Mucosa of rectum (tissue), 2 donors: ENCODE results near the gene FLNA.

Source experiments
- H3K27ac ChIP-seq, 2 donors: one replicate each; pipeline ENCODE4 v1.7.0; 2013; ENCODE audit warnings: inconsistent platforms in 2 of 2, low read depth in 2 of 2, low read length in 2 of 2
- H3K27me3 ChIP-seq, 2 donors: one replicate each; pipeline ENCODE4 v1.7.0; 2013; ENCODE audit warnings: low read length in 2 of 2; ENCODE audit not compliant: control insufficient read depth in 2 of 2, insufficient read depth in 2 of 2
- H3K36me3 ChIP-seq, 2 donors: one replicate each; pipeline ENCODE4 v1.7.0; 2013; ENCODE audit warnings: low read length in 2 of 2; ENCODE audit not compliant: control insufficient read depth in 2 of 2, insufficient read depth in 2 of 2
- H3K4me1 ChIP-seq, 2 donors: one replicate each; pipeline ENCODE4 v1.7.0; 2013; ENCODE audit warnings: low read length in 2 of 2, mild to moderate bottlenecking in 1 of 2; ENCODE audit not compliant: control insufficient read depth in 2 of 2, insufficient read depth in 2 of 2
- H3K4me3 ChIP-seq, 2 donors: one replicate each; pipeline ENCODE4 v1.7.0; 2013; ENCODE audit warnings: low read length in 2 of 2
- H3K9ac ChIP-seq, 2 donors: one replicate each; pipeline ENCODE4 v1.7.0; 2013; ENCODE audit warnings: low read length in 2 of 2, low read depth in 1 of 2, mild to moderate bottlenecking in 1 of 2
- H3K9me3 ChIP-seq, 2 donors: one replicate each; pipeline ENCODE4 v1.7.0; 2013; ENCODE audit warnings: low read length in 2 of 2; ENCODE audit not compliant: control insufficient read depth in 2 of 2
- donor health status: healthy.
- donor health status: Normal muscosa, but diverticular disease.

Gene FLNA

GRCh38 chrX:154321594-154321993 lies 52.8 kb downstream of the FLNA start:
- Histone ChIP-seq H3K9me3 (no peaks in the 10 kb centered on the region), H3K9ac (no peak overlapping the region), H3K27ac (no peak overlapping the region), H3K27me3 (peaks cover 18 to 22% of the 10 kb centered on the region in 2 donors), H3K36me3 (no peaks in the 10 kb centered on the region), H3K4me1 (no peaks in the 10 kb centered on the region), H3K4me3 (no peak overlapping the region)

GRCh38 chrX:154321152-154321551 lies 53.3 kb downstream of the FLNA start:
- Histone ChIP-seq H3K36me3 (no peaks in the 10 kb centered on the region), H3K9ac (no peak overlapping the region), H3K4me1 (no peaks in the 10 kb centered on the region), H3K27me3 (peaks cover 16 to 18% of the 10 kb centered on the region in 2 donors), H3K9me3 (no peaks in the 10 kb centered on the region), H3K27ac (no peak overlapping the region), H3K4me3 (no peak overlapping the region)

GRCh38 chrX:154320406-154320805 lies 54.0 kb downstream of the FLNA start:
- Histone ChIP-seq H3K4me1 (no peaks in the 10 kb centered on the region), H3K27me3 (peaks cover 12 to 16% of the 10 kb centered on the region in 2 donors), H3K9ac (no peak overlapping the region), H3K9me3 (no peaks in the 10 kb centered on the region), H3K36me3 (no peaks in the 10 kb centered on the region), H3K27ac (no peak overlapping the region), H3K4me3 (no peak overlapping the region)

GRCh38 chrX:154317391-154317995 lies 56.9 kb downstream of the FLNA start:
- H3K36me3 ChIP-seq = no peaks in the 10 kb centered on the region
- no peaks in the 10 kb centered on the region for H3K4me1 ChIP-seq
- peaks cover 2 to 12% of the 10 kb centered on the region in 2 donors for H3K27me3 ChIP-seq
- no peak overlapping the region for H3K27ac ChIP-seq
- H3K9ac ChIP-seq = no peak overlapping the region
- H3K4me3 ChIP-seq = no peak overlapping the region
- H3K9me3 ChIP-seq = no peaks in the 10 kb centered on the region

- Histone ChIP-seq H3K4me3 (no peak overlapping the region), H3K27me3 (peaks cover 6 to 11% of the 10 kb centered on the region in 2 donors), H3K36me3 (no peaks in the 10 kb centered on the region), H3K9ac (no peak overlapping the region), H3K9me3 (no peaks in the 10 kb centered on the region), H3K27ac (no peak overlapping the region), H3K4me1 (no peaks in the 10 kb centered on the region)
Observed at GRCh38 chrX:154315416-154315815, 59.0 kb downstream of the FLNA start.

- Histone ChIP-seq H3K9ac (no peak overlapping the region), H3K4me3 (no peak overlapping the region), H3K4me1 (peaks cover 0 to 2% of the 10 kb centered on the region in 2 donors), H3K27ac (no peak overlapping the region), H3K36me3 (no peaks in the 10 kb centered on the region), H3K27me3 (peaks cover 6 to 8% of the 10 kb centered on the region in 2 donors), H3K9me3 (no peaks in the 10 kb centered on the region)
Observed at GRCh38 chrX:154313147-154313546, 61.3 kb downstream of the FLNA start.

GRCh38 chrX:154312116-154312515 lies 62.3 kb downstream of the FLNA start:
- no peaks in the 10 kb centered on the region for H3K36me3 ChIP-seq
- H3K27ac ChIP-seq = no peak overlapping the region
- no peak overlapping the region for H3K4me3 ChIP-seq
- H3K27me3 ChIP-seq = peaks cover 6 to 8% of the 10 kb centered on the region in 2 donors
- peaks cover 0 to 2% of the 10 kb centered on the region in 2 donors for H3K4me1 ChIP-seq
- no peaks in the 10 kb centered on the region for H3K9me3 ChIP-seq
- H3K9ac ChIP-seq = no peak overlapping the region

- Histone ChIP-seq H3K9ac (no peak overlapping the region), H3K9me3 (no peaks in the 10 kb centered on the region), H3K36me3 (no peaks in the 10 kb centered on the region), H3K4me3 (no peak overlapping the region), H3K4me1 (peaks cover 0 to 2% of the 10 kb centered on the region in 2 donors), H3K27me3 (peaks cover 6 to 8% of the 10 kb centered on the region in 2 donors), H3K27ac (no peak overlapping the region)
Observed at GRCh38 chrX:154310616-154311536, 63.6 kb downstream of the FLNA start.

GRCh38 chrX:154309041-154309775 lies 65.2 kb downstream of the FLNA start:
- no peaks in the 10 kb centered on the region for H3K9me3 ChIP-seq
- H3K4me1 ChIP-seq = peaks cover 0 to 2% of the 10 kb centered on the region in 2 donors
- H3K36me3 ChIP-seq = no peaks in the 10 kb centered on the region
- no peak overlapping the region for H3K27ac ChIP-seq
- H3K27me3 ChIP-seq = peaks cover 4 to 6% of the 10 kb centered on the region in 2 donors
- no peak overlapping the region for H3K9ac ChIP-seq
- H3K4me3 ChIP-seq = no peak overlapping the region
